DND-41 (cell line): Measurements from ENCODE around the gene SULT1C3.

Source experiments
- ATAC-seq: fragments of 200-7000 bp; cut with Tn5 transposase; 3 replicates; pipeline ENCODE4 v1.9.1; 2021; ENCODE audit warnings: low read depth; ENCODE audit not compliant: insufficient read depth
- DNase-seq: peaks from one replicate; pipeline ENCODE4 v3.0.0-alpha.2; 2020
- H2AFZ ChIP-seq: 2 replicates; pipeline ENCODE4 v1.6.0; 2012; ENCODE audit warnings: low read depth, low read length
- H3K27ac ChIP-seq: 2 replicates; pipeline ENCODE4 v1.5.1; 2012; ENCODE audit warnings: low read length, inconsistent platforms
- H3K27me3 ChIP-seq: fragments of 200-600 bp; sonication (generic); 2 replicates; pipeline ENCODE4 v1.6.0; 2012; ENCODE audit warnings: low read length, mild to moderate bottlenecking, inconsistent platforms; ENCODE audit not compliant: insufficient read depth, poor library complexity
- H3K36me3 ChIP-seq: 2 replicates; pipeline ENCODE4 v1.5.1; 2012; ENCODE audit warnings: low read length, inconsistent platforms; ENCODE audit not compliant: insufficient read depth
- H3K4me1 ChIP-seq: 2 replicates; pipeline ENCODE4 v1.5.1; 2012; ENCODE audit warnings: mild to moderate bottlenecking, low read length; ENCODE audit not compliant: insufficient read depth
- H3K4me2 ChIP-seq: 2 replicates; pipeline ENCODE4 v1.6.0; 2012; ENCODE audit warnings: mild to moderate bottlenecking, moderate library complexity, low read length, inconsistent platforms; ENCODE audit not compliant: insufficient read depth
- H3K4me3 ChIP-seq, 2 experiments: fragments of 200-600 bp in 1 of 2; shearing (Covaris generic) in 1 of 2; 2 replicates each; pipeline ENCODE4 v1.5.1; 2012 to 2016; ENCODE audit warnings: inconsistent platforms in 2 of 2, low read length in 2 of 2, mild to moderate bottlenecking in 2 of 2, low read depth in 1 of 2, moderate library complexity in 1 of 2
- H3K79me2 ChIP-seq: 2 replicates; pipeline ENCODE4 v1.6.0; 2012; ENCODE audit warnings: low read length, inconsistent platforms; ENCODE audit not compliant: insufficient read depth
- H3K9ac ChIP-seq: 2 replicates; pipeline ENCODE4 v1.6.0; 2012; ENCODE audit warnings: low read depth, mild to moderate bottlenecking, inconsistent platforms, low read length, moderate library complexity
- H3K9me3 ChIP-seq: 2 replicates; pipeline ENCODE4 v1.5.1; 2012; ENCODE audit warnings: low read length, moderate library complexity, mild to moderate bottlenecking, inconsistent platforms; ENCODE audit not compliant: insufficient read depth, severe bottlenecking
- H4K20me1 ChIP-seq: 2 replicates; pipeline ENCODE4 v1.6.0; 2012; ENCODE audit warnings: low read length; ENCODE audit not compliant: insufficient read depth
- CTCF ChIP-seq: IDR thresholded peaks from 2 replicates; pipeline ENCODE4 v1.5.1; 2012; ENCODE audit warnings: borderline replicate concordance, low read length, moderate library complexity, mild to moderate bottlenecking; ENCODE audit not compliant: poor library complexity, severe bottlenecking; ENCODE audit errors: extremely low read depth
- EZH2 ChIP-seq: IDR thresholded peaks from 3 replicates; pipeline ENCODE4 v1.6.1; 2012; ENCODE audit warnings: borderline replicate concordance, low read depth, mild to moderate bottlenecking, moderate library complexity, low read length, inconsistent platforms; ENCODE audit not compliant: severe bottlenecking

Gene SULT1C3

GRCh38 chr2:108235577-108235976 is 4.2 kb upstream of the SULT1C3 start:
- Histone ChIP-seq H3K4me2 (no peak overlapping the region), H3K27ac (no peak overlapping the region), H2AFZ (no peak overlapping the region), H4K20me1 (no peaks in the 10 kb centered on the region), H3K4me1 (no peaks in the 10 kb centered on the region), H3K9ac (no peak overlapping the region), H3K27me3 (no peaks in the 10 kb centered on the region), H3K4me3 (no peak overlapping the region), H3K79me2 (no peaks in the 10 kb centered on the region), H3K9me3 (peaks cover 5% of the 10 kb centered on the region), H3K36me3 (no peaks in the 10 kb centered on the region)
- no peak for ATAC-seq
- DNase-seq: no peak
- TF ChIP-seq EZH2 (no peak), CTCF (no peak)

- TF ChIP-seq EZH2 (no peak), CTCF (no peak)
- peaks cover 5% of the 10 kb centered on the region for H3K9me3 ChIP-seq
- DNase-seq (no peak), ATAC-seq (no peak)
- H3K27me3 ChIP-seq: no peaks in the 10 kb centered on the region
- no peaks in the 10 kb centered on the region for H3K4me1 ChIP-seq
- no peaks in the 10 kb centered on the region for H3K79me2 ChIP-seq
- H3K4me3 ChIP-seq: no peak overlapping the region
- H3K36me3 ChIP-seq: no peaks in the 10 kb centered on the region
- no peak overlapping the region for H3K4me2 ChIP-seq
- no peak overlapping the region for H2AFZ ChIP-seq
- no peak overlapping the region for H3K9ac ChIP-seq
- H3K27ac ChIP-seq: no peak overlapping the region
- no peaks in the 10 kb centered on the region for H4K20me1 ChIP-seq
Measured at GRCh38 chr2:108236676-108237335, 3.0 kb upstream of the SULT1C3 start.

GRCh38 chr2:108240966-108241365 is 1.2 kb downstream of the SULT1C3 start:
- Histone ChIP-seq H3K36me3 (no peaks in the 10 kb centered on the region), H3K4me3 (no peak overlapping the region), H3K9ac (no peak overlapping the region), H3K27ac (no peak overlapping the region), H3K9me3 (peaks cover 5% of the 10 kb centered on the region), H3K4me1 (no peaks in the 10 kb centered on the region), H2AFZ (no peak overlapping the region), H3K79me2 (no peaks in the 10 kb centered on the region), H3K27me3 (no peaks in the 10 kb centered on the region), H3K4me2 (no peak overlapping the region), H4K20me1 (no peaks in the 10 kb centered on the region)
- ATAC-seq (no peak), DNase-seq (no peak)
- TF ChIP-seq EZH2 (no peak), CTCF (no peak)

GRCh38 chr2:108243566-108243965 is 3.8 kb downstream of the SULT1C3 start:
- Histone ChIP-seq H3K27me3 (no peaks in the 10 kb centered on the region), H3K27ac (no peak overlapping the region), H3K9me3 (no peaks in the 10 kb centered on the region), H3K4me3 (no peak overlapping the region), H2AFZ (no peak overlapping the region), H4K20me1 (no peaks in the 10 kb centered on the region), H3K4me1 (no peaks in the 10 kb centered on the region), H3K79me2 (no peaks in the 10 kb centered on the region), H3K9ac (no peak overlapping the region), H3K36me3 (no peaks in the 10 kb centered on the region), H3K4me2 (no peak overlapping the region)
- ATAC-seq (no peak), DNase-seq (no peak)
- TF ChIP-seq CTCF (no peak), EZH2 (no peak)
